Measurements from ENCODE around the gene RNF213. TPM values are rescaled to one million over a fixed set of nuclear protein-coding genes. Genes with fewer than 3 reads are reported as not detected.

Gene RNF213
- polyA plus RNA-seq, 1 donor (not counting 4 experiments of a cell fraction or from before 2014, with no cell fraction given): 24.4 TPM

DNA sequence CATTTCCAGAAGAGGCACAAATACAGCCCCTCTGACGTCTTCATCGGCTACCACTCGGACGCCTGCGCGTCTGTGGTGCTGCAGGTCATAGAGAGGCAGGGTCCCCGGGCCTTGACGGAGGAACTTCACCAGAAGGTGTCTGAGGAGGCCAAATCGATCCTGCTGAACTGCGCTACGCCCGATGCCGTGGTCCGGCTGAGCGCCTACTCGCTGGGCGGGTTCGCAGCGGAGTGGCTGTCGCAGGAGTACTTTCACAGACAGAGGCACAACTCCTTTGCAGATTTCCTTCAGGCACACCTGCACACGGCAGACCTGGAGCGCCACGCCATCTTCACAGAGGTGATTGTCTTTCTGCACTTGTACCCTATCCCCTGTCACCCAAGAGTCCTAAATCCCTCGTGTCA is 87.3 kb downstream of the RNF213 start:
- H3K27me3 ChIP-seq (ENCODE audit: control insufficient read depth, extremely low read depth, insufficient read depth, low read length): no peaks in the 10 kb centered on the region
- H3K4me3 ChIP-seq (ENCODE audit: control insufficient read depth in 2 of 3, extremely low read depth in 1 of 3, insufficient read depth in 2 of 3, low read depth in 1 of 3, low read length in 3 of 3): no peak overlapping the region
- no peaks in the 10 kb centered on the region for H3K4me1 ChIP-seq (ENCODE audit: control insufficient read depth, extremely low read depth, insufficient read depth, low read length)
- H3K27ac ChIP-seq (ENCODE audit: control insufficient read depth, insufficient read depth, low read length): no peak overlapping the region
- no peak overlapping the region for H2AFZ ChIP-seq (ENCODE audit: control insufficient read depth, low read length)
- H3K9me3 ChIP-seq (ENCODE audit: control insufficient read depth, low read depth, low read length): no peaks in the 10 kb centered on the region
- H3K4me2 ChIP-seq (ENCODE audit: control insufficient read depth, extremely low read depth, insufficient read depth, low read depth, low read length): no peak overlapping the region
- no peaks in the 10 kb centered on the region for H3K79me2 ChIP-seq (ENCODE audit: control insufficient read depth, insufficient read depth, low read length)
- H3K9ac ChIP-seq (ENCODE audit: control insufficient read depth, extremely low read depth, insufficient read depth, low read length): no peak overlapping the region
- no peaks in the 10 kb centered on the region for H3K9me1 ChIP-seq (ENCODE audit: control insufficient read depth, extremely low read depth, insufficient read depth, low read length)
- TF ChIP-seq EZH2 (IDR thresholded peaks at IDR 0.05; ENCODE audit: low read length): no peak
- TF ChIP-seq, protein P1, sequence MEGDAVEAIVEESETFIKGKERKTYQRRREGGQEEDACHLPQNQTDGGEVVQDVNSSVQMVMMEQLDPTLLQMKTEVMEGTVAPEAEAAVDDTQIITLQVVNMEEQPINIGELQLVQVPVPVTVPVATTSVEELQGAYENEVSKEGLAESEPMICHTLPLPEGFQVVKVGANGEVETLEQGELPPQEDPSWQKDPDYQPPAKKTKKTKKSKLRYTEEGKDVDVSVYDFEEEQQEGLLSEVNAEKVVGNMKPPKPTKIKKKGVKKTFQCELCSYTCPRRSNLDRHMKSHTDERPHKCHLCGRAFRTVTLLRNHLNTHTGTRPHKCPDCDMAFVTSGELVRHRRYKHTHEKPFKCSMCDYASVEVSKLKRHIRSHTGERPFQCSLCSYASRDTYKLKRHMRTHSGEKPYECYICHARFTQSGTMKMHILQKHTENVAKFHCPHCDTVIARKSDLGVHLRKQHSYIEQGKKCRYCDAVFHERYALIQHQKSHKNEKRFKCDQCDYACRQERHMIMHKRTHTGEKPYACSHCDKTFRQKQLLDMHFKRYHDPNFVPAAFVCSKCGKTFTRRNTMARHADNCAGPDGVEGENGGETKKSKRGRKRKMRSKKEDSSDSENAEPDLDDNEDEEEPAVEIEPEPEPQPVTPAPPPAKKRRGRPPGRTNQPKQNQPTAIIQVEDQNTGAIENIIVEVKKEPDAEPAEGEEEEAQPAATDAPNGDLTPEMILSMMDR (optimal IDR thresholded peaks at IDR 0.05 in 1 of 3, IDR thresholded peaks at IDR 0.05 in 1 of 3, conservative IDR thresholded peaks at IDR 0.05 in 1 of 3; ENCODE audit: extremely low read depth in 1 of 3, insufficient read depth in 2 of 3, low read length in 3 of 3): no peak
- H4K20me1 ChIP-seq (ENCODE audit: control insufficient read depth, extremely low read depth, insufficient read depth, low read length): no peaks in the 10 kb centered on the region
- no peak for FAIRE-seq
- dilution Hi-C loops (cut with MboI; ENCODE audit: extremely low pct_ligation_motif_present, low sequenced_read_pairs): no loop called here
- H3K36me3 ChIP-seq (ENCODE audit: control insufficient read depth in 2 of 2, extremely low read depth in 1 of 2, insufficient read depth in 2 of 2, low read length in 2 of 2): peaks cover 52 to 56% of the 10 kb centered on the region in 2 experiments
- DNase-seq (ENCODE audit: low read depth, low spot score): no peak

DNA sequence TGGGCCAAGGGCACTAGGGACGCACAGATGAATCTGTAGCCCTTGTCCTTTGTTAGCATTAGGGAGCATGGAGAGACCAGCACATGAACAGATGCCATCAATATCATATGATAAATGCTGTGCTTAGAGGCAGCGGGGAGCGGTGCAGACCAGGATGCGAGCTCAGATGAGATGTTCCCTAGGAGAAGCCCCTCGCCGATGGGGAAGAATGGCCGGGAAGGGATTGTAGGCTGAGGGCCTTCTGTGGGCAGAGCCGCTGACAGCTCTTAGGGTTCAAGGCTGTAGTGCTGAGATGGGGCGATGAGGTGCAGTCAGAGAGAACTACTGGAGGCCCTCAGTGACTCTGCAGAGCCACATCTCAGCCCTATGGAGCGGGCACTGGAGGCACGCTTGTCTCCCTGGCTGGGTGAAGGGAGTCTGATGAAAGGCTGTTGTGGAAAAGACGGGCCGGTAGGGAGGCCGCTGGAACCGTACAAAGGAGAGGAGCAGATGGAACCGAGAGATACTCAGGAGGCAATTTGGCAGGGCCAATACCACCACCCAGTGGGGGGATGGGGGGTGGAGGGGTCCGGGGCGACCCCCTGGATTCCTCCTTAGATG is 88.0 kb downstream of the RNF213 start:
- TF ChIP-seq EZH2 (IDR thresholded peaks at IDR 0.05; ENCODE audit: low read length): no peak
- TF ChIP-seq, protein P1 (optimal IDR thresholded peaks at IDR 0.05 in 1 of 3, IDR thresholded peaks at IDR 0.05 in 1 of 3, conservative IDR thresholded peaks at IDR 0.05 in 1 of 3; ENCODE audit: extremely low read depth in 1 of 3, insufficient read depth in 2 of 3, low read length in 3 of 3): no peak
- Histone ChIP-seq H3K4me3 (ENCODE audit: control insufficient read depth in 2 of 3, extremely low read depth in 1 of 3, insufficient read depth in 2 of 3, low read depth in 1 of 3, low read length in 3 of 3) (no peak overlapping the region), H3K9ac (ENCODE audit: control insufficient read depth, extremely low read depth, insufficient read depth, low read length) (no peak overlapping the region), H2AFZ (ENCODE audit: control insufficient read depth, low read length) (no peak overlapping the region), H4K20me1 (ENCODE audit: control insufficient read depth, extremely low read depth, insufficient read depth, low read length) (no peaks in the 10 kb centered on the region), H3K27ac (ENCODE audit: control insufficient read depth, insufficient read depth, low read length) (no peak overlapping the region), H3K9me1 (ENCODE audit: control insufficient read depth, extremely low read depth, insufficient read depth, low read length) (no peaks in the 10 kb centered on the region), H3K9me3 (ENCODE audit: control insufficient read depth, low read depth, low read length) (no peaks in the 10 kb centered on the region), H3K4me2 (ENCODE audit: control insufficient read depth, extremely low read depth, insufficient read depth, low read depth, low read length) (no peak overlapping the region), H3K27me3 (ENCODE audit: control insufficient read depth, extremely low read depth, insufficient read depth, low read length) (no peaks in the 10 kb centered on the region), H3K36me3 (ENCODE audit: control insufficient read depth in 2 of 2, extremely low read depth in 1 of 2, insufficient read depth in 2 of 2, low read length in 2 of 2) (peaks cover 46 to 57% of the 10 kb centered on the region in 2 experiments), H3K79me2 (ENCODE audit: control insufficient read depth, insufficient read depth, low read length) (no peaks in the 10 kb centered on the region), H3K4me1 (ENCODE audit: control insufficient read depth, extremely low read depth, insufficient read depth, low read length) (no peaks in the 10 kb centered on the region)
- dilution Hi-C loops (cut with MboI; ENCODE audit: extremely low pct_ligation_motif_present, low sequenced_read_pairs): no loop called here
- FAIRE-seq (no peak), DNase-seq (ENCODE audit: low read depth, low spot score) (no peak)

All from keratinocyte (primary cell).